Vagina (tissue), 2 donors: ENCODE measurements around the gene AMZ1.

Source experiments
- CTCF ChIP-seq, 3 experiments: fragments of 450-650 bp in 2 of 3; fragments of 200-600 bp in 1 of 3; sonication (generic) in 1 of 3; IDR thresholded peaks; one replicate each; pipeline ENCODE4 v1.5.1; 2017 to 2019; ENCODE audit warnings: antibody characterized with exemption in 3 of 3, mild to moderate bottlenecking in 2 of 3, moderate library complexity in 2 of 3
- POLR2AphosphoS5 ChIP-seq, 2 donors: sonication (generic); formaldehyde crosslinking; IDR thresholded peaks; one replicate each; pipeline ENCODE4 v1.9.0; 2017; ENCODE audit warnings: antibody characterized with exemption in 2 of 2, mild to moderate bottlenecking in 2 of 2, low read depth in 1 of 2; ENCODE audit not compliant: insufficient read depth in 1 of 2

GRCh38 chr7:2723138-2723850, 35.3 kb downstream of the AMZ1 start:
- TF ChIP-seq CTCF (IDR thresholded peaks at IDR 0.05) (no peak), POLR2AphosphoS5 (IDR thresholded peaks at IDR 0.05; ENCODE audit: insufficient read depth in 1 of 2, low read depth in 1 of 2) (no peak)
